Stomach (tissue), 4 donors: ENCODE measurements around the gene PARD3.

Experiments
- CTCF ChIP-seq, 7 experiments: fragments of 450-650 bp in 4 of 7; fragments of 200-600 bp in 3 of 7; sonication (generic) in 3 of 7; IDR thresholded peaks; one replicate each; pipeline ENCODE4 v1.5.1; 2016 to 2019; ENCODE audit warnings: antibody characterized with exemption in 7 of 7, control low read depth in 2 of 7, mild to moderate bottlenecking in 1 of 7
- POLR2A ChIP-seq, 4 donors: fragments of 450-650 bp; IDR thresholded peaks; one replicate each; pipeline ENCODE4 v1.6.1; 2016; ENCODE audit warnings: antibody characterized with exemption in 4 of 4, control low read depth in 2 of 4, mild to moderate bottlenecking in 1 of 4, moderate library complexity in 1 of 4

GRCh38 chr10:34498821-34499220 is 316.3 kb downstream of the PARD3 start:
- TF ChIP-seq POLR2A (IDR thresholded peaks at IDR 0.05) (no peak), CTCF (IDR thresholded peaks at IDR 0.05) (no peak)
